Lower leg skin (tissue), 3 donors: Measurements from ENCODE around the gene ANKS1A.

Experiments
- CTCF ChIP-seq, 3 donors: fragments of 450-650 bp; IDR thresholded peaks; one replicate each; pipeline ENCODE4 v1.5.1; 2016; ENCODE audit warnings: antibody characterized with exemption in 3 of 3, mild to moderate bottlenecking in 3 of 3, moderate library complexity in 2 of 3
- POLR2A ChIP-seq, 2 donors: fragments of 450-650 bp; IDR thresholded peaks; one replicate each; pipeline ENCODE4 v1.6.1; 2016 to 2017; ENCODE audit warnings: antibody characterized with exemption in 2 of 2, mild to moderate bottlenecking in 1 of 2, moderate library complexity in 1 of 2

- TF ChIP-seq CTCF (IDR thresholded peaks at IDR 0.05) (no peak), POLR2A (IDR thresholded peaks at IDR 0.05) (no peak)
These were observed 125.7 kb downstream of the ANKS1A start for GRCh38 chr6:35014786-35015185.
